Measurements from ENCODE around the gene ANKS1A.

The ANKS1A gene

DNA sequence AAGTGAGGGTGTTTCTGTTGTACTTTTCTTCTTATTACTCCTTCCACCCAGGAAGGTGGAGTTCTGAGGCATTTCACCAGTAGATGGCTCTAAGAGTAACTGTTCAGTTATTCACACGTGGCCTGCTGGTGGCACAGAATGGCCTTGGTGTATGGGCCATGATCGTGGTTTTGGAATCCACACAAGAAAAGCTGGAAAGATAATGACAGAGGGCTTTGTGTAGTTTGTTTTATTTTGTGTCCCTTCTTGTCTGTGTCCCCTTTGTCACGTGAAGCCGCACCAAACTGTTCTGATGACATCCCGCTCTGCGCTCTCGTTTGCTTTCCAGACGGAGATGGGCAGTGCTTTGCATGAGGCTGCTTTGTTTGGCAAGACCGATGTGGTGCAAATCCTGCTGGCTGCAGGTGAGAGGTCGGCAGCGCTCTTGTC lies 93.4 kb downstream of the ANKS1A start:
- peaks cover 21% of the 10 kb centered on the region for H3K4me1 Mint-ChIP-seq
- no peak overlapping the region for H3K27ac Mint-ChIP-seq
- peaks cover 13% of the 10 kb centered on the region for H3K36me3 Mint-ChIP-seq (ENCODE audit: low read depth)
- TF ChIP-seq, protein P1, sequence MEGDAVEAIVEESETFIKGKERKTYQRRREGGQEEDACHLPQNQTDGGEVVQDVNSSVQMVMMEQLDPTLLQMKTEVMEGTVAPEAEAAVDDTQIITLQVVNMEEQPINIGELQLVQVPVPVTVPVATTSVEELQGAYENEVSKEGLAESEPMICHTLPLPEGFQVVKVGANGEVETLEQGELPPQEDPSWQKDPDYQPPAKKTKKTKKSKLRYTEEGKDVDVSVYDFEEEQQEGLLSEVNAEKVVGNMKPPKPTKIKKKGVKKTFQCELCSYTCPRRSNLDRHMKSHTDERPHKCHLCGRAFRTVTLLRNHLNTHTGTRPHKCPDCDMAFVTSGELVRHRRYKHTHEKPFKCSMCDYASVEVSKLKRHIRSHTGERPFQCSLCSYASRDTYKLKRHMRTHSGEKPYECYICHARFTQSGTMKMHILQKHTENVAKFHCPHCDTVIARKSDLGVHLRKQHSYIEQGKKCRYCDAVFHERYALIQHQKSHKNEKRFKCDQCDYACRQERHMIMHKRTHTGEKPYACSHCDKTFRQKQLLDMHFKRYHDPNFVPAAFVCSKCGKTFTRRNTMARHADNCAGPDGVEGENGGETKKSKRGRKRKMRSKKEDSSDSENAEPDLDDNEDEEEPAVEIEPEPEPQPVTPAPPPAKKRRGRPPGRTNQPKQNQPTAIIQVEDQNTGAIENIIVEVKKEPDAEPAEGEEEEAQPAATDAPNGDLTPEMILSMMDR (IDR thresholded peaks at IDR 0.05): no peak
- H3K9me3 Mint-ChIP-seq: no peaks in the 10 kb centered on the region
- DNase-seq: no peak
- H3K4me3 Mint-ChIP-seq: no peak overlapping the region
- no peaks in the 10 kb centered on the region for H3K27me3 Mint-ChIP-seq (ENCODE audit: low read depth, poor library complexity)

DNA sequence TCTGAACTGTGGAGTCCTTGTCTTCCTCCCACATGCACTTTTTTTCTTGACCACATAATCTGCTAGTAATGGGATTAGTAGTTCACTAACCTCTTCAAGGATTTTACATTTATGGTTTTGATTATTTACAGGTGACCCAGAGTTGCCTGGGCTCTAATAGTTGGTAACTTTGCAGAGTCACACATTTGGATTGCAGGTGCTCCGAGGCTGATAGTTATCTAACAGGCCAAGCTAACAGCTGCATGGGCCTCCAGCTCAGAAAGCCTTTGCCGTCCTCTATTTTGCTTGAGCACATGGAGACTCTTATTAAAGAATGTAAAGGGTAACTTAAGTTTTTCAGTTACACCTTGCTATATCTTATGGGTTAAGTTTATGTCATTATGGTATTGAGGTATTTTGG lies 95.4 kb downstream of the ANKS1A start:
- H3K36me3 Mint-ChIP-seq (ENCODE audit: low read depth): peaks cover 28% of the 10 kb centered on the region
- DNase-seq: no peak
- TF ChIP-seq, protein P1 (IDR thresholded peaks at IDR 0.05): no peak
- H3K4me1 Mint-ChIP-seq: peaks cover 22% of the 10 kb centered on the region
- no peak overlapping the region for H3K4me3 Mint-ChIP-seq
- no peaks in the 10 kb centered on the region for H3K9me3 Mint-ChIP-seq
- peak overlapping the region; percentile 69 for H3K27ac Mint-ChIP-seq
- H3K27me3 Mint-ChIP-seq (ENCODE audit: low read depth, poor library complexity): no peaks in the 10 kb centered on the region

DNA sequence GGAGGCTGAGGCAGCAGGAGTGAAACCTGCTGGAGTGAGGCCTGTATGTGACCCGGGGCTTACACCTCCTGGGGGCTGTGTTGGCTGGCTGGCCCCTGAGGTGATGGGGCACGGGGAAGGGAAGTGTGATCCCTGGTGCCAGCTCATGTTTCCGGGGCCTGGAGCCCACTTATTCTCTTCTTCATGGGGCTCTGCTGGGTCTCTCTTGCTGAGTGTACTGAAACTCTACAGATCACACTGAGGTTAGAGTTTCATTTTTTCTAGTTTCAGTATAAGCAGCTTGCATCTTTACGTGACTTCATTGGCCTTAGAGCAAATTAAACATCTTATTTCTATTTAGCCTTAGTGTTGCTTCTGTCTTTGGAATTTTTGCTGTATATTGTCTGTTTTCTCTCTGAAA lies 96.2 kb downstream of the ANKS1A start:
- Mint-ChIP-seq H3K4me3 (no peak overlapping the region), H3K9me3 (no peaks in the 10 kb centered on the region), H3K27me3 (ENCODE audit: low read depth, poor library complexity) (no peaks in the 10 kb centered on the region), H3K27ac (no peak overlapping the region), H3K36me3 (ENCODE audit: low read depth) (peaks cover 31% of the 10 kb centered on the region), H3K4me1 (peaks cover 22% of the 10 kb centered on the region)
- TF ChIP-seq, protein P1 (IDR thresholded peaks at IDR 0.05): no peak
- DNase-seq: no peak

DNA sequence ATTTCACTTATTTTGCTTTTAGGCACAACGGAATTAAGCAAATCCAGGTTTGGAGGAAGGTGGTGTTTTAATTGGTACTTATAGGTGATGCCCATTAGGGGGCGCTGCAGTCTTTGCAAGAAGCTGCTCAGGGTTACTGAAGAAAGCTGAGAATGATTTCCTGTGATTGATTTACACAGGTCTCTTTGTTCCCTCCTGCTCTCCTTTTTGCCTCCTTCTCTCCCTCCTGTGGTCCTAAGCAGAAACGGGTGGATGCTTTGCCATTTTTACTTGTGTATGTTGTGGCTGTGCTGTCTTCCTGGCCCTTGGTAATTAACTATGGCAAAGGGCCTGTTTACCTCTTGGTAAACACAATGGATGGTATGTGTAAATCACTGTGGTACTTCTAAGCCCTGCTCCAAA lies 97.8 kb downstream of the ANKS1A start:
- Mint-ChIP-seq H3K27me3 (ENCODE audit: low read depth, poor library complexity) (no peaks in the 10 kb centered on the region), H3K9me3 (no peaks in the 10 kb centered on the region), H3K27ac (no peak overlapping the region), H3K4me3 (no peak overlapping the region), H3K4me1 (peaks cover 13% of the 10 kb centered on the region), H3K36me3 (ENCODE audit: low read depth) (peaks cover 31% of the 10 kb centered on the region)
- TF ChIP-seq, protein P1 (IDR thresholded peaks at IDR 0.05): peak; percentile 93
- DNase-seq: peak; percentile 80

DNA sequence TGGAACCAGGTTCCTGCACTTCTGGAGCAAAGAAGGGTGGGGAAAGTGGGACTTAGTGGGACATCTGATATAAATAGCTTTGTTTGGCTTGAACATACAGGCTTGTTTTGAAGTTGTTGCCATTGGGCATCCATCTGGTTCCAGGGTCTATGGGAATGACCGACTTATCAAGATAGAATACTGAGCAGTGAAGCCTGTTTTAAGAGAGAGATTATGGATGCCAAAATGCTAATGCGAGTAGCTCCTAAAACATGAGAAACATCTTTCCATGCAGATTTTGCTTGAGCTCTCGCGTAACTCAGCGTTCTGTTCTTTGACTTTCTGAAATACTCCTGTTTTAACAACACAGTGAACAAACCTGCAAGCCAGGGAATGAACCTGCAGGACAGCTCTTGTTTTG lies 98.5 kb downstream of the ANKS1A start:
- no peak overlapping the region for H3K4me3 Mint-ChIP-seq
- no peak overlapping the region for H3K27ac Mint-ChIP-seq
- H3K9me3 Mint-ChIP-seq: no peaks in the 10 kb centered on the region
- H3K4me1 Mint-ChIP-seq: peaks cover 8% of the 10 kb centered on the region
- H3K27me3 Mint-ChIP-seq (ENCODE audit: low read depth, poor library complexity): no peaks in the 10 kb centered on the region
- peaks cover 26% of the 10 kb centered on the region for H3K36me3 Mint-ChIP-seq (ENCODE audit: low read depth)
- no peak for DNase-seq
- TF ChIP-seq, protein P1 (IDR thresholded peaks at IDR 0.05): no peak

DNA sequence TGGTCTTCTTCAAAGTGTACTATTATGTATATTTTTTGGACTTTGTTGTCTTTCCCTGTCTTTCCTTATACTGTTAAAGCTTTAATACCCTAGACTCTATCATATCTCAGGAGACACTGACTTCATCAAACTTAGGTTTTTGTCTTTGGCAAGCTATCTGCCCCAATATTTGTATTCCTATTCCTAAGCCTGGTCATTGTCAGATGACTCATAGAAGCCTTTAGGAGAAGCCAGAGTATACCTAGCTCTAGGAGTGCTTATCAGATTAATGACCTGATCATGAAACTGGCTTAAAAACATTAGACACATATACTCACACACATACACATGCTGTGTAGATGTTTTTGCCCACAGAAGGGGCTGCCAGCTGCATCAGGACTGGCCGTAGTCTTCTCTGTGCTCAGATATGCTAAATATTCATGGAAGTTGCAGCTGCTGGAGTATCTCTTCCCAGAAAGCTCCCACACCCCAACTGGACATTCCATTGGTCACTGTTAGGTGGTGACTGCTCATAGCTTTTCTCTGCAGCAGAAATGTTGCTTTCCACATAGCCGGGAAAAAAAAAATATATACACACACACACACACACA lies 102.0 kb downstream of the ANKS1A start:
- H3K27me3 Mint-ChIP-seq (ENCODE audit: low read depth, poor library complexity): no peaks in the 10 kb centered on the region
- peaks cover 46% of the 10 kb centered on the region for H3K36me3 Mint-ChIP-seq (ENCODE audit: low read depth)
- DNase-seq: no peak
- no peak overlapping the region for H3K27ac Mint-ChIP-seq
- H3K9me3 Mint-ChIP-seq: no peaks in the 10 kb centered on the region
- no peak overlapping the region for H3K4me3 Mint-ChIP-seq
- TF ChIP-seq, protein P1 (IDR thresholded peaks at IDR 0.05): no peak
- H3K4me1 Mint-ChIP-seq: peaks cover 8% of the 10 kb centered on the region
